ENCODE data around the gene GALNT10. TPM values are rescaled to one million over a fixed set of nuclear protein-coding genes. Genes with fewer than 3 reads are reported as not detected.

The GALNT10 gene
- total and polyA plus RNA-seq, 2 experiments from 2014 or later, result 3.2 to 12.9 TPM

DNA sequence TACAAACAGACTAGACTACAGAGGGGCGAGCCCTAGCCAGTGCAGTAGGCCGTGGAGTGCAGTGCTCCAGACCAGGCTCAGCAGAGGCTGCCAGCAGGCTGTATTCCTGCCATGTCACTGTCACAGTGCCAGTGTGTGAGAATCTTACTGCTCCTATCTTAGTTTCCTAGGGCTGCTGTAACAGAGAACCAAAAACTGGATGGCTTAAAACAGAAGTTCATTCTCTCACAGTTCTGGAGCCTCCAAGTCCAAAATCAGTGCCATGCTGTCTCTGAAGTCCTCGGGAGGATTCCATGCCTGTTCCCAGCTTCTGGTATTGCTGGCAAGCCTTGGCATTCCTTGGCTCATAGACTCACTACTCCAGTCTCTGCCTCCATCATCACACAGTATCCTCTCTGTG is 180.3 kb downstream of the GALNT10 start (continued):
- TF ChIP-seq, protein P1, sequence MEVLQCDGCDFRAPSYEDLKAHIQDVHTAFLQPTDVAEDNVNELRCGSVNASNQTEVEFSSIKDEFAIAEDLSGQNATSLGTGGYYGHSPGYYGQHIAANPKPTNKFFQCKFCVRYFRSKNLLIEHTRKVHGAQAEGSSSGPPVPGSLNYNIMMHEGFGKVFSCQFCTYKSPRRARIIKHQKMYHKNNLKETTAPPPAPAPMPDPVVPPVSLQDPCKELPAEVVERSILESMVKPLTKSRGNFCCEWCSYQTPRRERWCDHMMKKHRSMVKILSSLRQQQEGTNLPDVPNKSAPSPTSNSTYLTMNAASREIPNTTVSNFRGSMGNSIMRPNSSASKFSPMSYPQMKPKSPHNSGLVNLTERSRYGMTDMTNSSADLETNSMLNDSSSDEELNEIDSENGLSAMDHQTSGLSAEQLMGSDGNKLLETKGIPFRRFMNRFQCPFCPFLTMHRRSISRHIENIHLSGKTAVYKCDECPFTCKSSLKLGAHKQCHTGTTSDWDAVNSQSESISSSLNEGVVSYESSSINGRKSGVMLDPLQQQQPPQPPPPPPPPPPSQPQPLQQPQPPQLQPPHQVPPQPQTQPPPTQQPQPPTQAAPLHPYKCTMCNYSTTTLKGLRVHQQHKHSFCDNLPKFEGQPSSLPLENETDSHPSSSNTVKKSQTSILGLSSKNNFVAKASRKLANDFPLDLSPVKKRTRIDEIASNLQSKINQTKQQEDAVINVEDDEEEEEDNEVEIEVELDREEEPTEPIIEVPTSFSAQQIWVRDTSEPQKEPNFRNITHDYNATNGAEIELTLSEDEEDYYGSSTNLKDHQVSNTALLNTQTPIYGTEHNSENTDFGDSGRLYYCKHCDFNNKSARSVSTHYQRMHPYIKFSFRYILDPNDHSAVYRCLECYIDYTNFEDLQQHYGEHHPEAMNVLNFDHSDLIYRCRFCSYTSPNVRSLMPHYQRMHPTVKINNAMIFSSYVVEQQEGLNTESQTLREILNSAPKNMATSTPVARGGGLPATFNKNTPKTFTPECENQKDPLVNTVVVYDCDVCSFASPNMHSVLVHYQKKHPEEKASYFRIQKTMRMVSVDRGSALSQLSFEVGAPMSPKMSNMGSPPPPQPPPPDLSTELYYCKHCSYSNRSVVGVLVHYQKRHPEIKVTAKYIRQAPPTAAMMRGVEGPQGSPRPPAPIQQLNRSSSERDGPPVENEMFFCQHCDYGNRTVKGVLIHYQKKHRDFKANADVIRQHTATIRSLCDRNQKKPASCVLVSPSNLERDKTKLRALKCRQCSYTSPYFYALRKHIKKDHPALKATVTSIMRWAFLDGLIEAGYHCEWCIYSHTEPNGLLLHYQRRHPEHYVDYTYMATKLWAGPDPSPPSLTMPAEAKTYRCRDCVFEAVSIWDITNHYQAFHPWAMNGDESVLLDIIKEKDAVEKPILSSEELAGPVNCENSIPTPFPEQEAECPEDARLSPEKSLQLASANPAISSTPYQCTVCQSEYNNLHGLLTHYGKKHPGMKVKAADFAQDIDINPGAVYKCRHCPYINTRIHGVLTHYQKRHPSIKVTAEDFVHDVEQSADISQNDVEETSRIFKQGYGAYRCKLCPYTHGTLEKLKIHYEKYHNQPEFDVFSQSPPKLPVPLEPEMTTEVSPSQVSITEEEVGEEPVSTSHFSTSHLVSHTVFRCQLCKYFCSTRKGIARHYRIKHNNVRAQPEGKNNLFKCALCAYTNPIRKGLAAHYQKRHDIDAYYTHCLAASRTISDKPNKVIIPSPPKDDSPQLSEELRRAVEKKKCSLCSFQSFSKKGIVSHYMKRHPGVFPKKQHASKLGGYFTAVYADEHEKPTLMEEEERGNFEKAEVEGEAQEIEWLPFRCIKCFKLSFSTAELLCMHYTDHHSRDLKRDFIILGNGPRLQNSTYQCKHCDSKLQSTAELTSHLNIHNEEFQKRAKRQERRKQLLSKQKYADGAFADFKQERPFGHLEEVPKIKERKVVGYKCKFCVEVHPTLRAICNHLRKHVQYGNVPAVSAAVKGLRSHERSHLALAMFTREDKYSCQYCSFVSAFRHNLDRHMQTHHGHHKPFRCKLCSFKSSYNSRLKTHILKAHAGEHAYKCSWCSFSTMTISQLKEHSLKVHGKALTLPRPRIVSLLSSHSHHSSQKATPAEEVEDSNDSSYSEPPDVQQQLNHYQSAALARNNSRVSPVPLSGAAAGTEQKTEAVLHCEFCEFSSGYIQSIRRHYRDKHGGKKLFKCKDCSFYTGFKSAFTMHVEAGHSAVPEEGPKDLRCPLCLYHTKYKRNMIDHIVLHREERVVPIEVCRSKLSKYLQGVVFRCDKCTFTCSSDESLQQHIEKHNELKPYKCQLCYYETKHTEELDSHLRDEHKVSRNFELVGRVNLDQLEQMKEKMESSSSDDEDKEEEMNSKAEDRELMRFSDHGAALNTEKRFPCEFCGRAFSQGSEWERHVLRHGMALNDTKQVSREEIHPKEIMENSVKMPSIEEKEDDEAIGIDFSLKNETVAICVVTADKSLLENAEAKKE (CRISPR knock-in tag; IDR thresholded peaks at IDR 0.05), result no peak
- TF ChIP-seq JUNB (IDR thresholded peaks at IDR 0.05; ENCODE audit: unreplicated experiment) (no peak), EZH2 (IDR thresholded peaks at IDR 0.05; ENCODE audit: low read depth, unreplicated experiment) (no peak), STAT1 (IDR thresholded peaks at IDR 0.05; ENCODE audit: unreplicated experiment) (no peak), ZNF331 (CRISPR knock-in tag; IDR thresholded peaks at IDR 0.05; ENCODE audit: low read depth) (no peak), ZNF114 (CRISPR knock-in tag; IDR thresholded peaks at IDR 0.05) (no peak), EZH2phosphoT487 (IDR thresholded peaks at IDR 0.05; ENCODE audit: unreplicated experiment) (no peak), CREB1 (CRISPR knock-in tag; IDR thresholded peaks at IDR 0.05; ENCODE audit: low read depth) (no peak)
- TF ChIP-seq, protein P2, sequence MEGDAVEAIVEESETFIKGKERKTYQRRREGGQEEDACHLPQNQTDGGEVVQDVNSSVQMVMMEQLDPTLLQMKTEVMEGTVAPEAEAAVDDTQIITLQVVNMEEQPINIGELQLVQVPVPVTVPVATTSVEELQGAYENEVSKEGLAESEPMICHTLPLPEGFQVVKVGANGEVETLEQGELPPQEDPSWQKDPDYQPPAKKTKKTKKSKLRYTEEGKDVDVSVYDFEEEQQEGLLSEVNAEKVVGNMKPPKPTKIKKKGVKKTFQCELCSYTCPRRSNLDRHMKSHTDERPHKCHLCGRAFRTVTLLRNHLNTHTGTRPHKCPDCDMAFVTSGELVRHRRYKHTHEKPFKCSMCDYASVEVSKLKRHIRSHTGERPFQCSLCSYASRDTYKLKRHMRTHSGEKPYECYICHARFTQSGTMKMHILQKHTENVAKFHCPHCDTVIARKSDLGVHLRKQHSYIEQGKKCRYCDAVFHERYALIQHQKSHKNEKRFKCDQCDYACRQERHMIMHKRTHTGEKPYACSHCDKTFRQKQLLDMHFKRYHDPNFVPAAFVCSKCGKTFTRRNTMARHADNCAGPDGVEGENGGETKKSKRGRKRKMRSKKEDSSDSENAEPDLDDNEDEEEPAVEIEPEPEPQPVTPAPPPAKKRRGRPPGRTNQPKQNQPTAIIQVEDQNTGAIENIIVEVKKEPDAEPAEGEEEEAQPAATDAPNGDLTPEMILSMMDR (conservative IDR thresholded peaks at IDR 0.05; ENCODE audit: low read depth in 2 of 2), result no peak

Measured in GM23338 (cell line).